Measurements from ENCODE around the gene ATP8B3. TPM values are rescaled to one million over a fixed set of nuclear protein-coding genes. Genes with fewer than 3 reads are reported as not detected.
A peak's percentile ranks its signal among the peaks of the same experiment; 100 is the strongest.

ATP8B3 gene
- total and polyA plus RNA-seq, 2 of the 13 experiments (the other 11 are each of a cell fraction or from before 2014, with no cell fraction given): 2.6 to 5.9 TPM

GRCh38 chr19:1848399-1849131 is 36.5 kb upstream of the ATP8B3 start, which contains the start of gene REXO1 (continued):
- TF ChIP-seq MAFF (IDR thresholded peaks at IDR 0.05; ENCODE audit: low read depth, low read length) (peak; percentile 35; the same call in 1 of the 2 replicates), PRDM15 (CRISPR knock-in tag; IDR thresholded peaks at IDR 0.05) (no peak), CBFB (CRISPR knock-in tag; IDR thresholded peaks at IDR 0.05) (peak; percentile 79), FOXC1 (CRISPR knock-in tag; IDR thresholded peaks at IDR 0.05; ENCODE audit: borderline replicate concordance) (no peak), ZMYM2 (CRISPR knock-in tag; IDR thresholded peaks at IDR 0.05) (0 out of 2 replicates have a peak, but pooled peaks have one; percentile 30), TOE1 (CRISPR knock-in tag; IDR thresholded peaks at IDR 0.05) (no peak), POLR2AphosphoS5 (IDR thresholded peaks at IDR 0.05; ENCODE audit: low read depth, low read length) (peak; percentile 29; the same call in 1 of the 2 replicates), NCOA5 (CRISPR knock-in tag; IDR thresholded peaks at IDR 0.05) (no peak), HNRNPLL (IDR thresholded peaks at IDR 0.05; ENCODE audit: low read depth, low read length, poor library complexity, severe bottlenecking) (peak; percentile 47), HNF4G (IDR thresholded peaks at IDR 0.05; ENCODE audit: borderline replicate concordance, low read depth, low read length) (no peak), HNF4G (CRISPR knock-in tag; IDR thresholded peaks at IDR 0.05; ENCODE audit: borderline replicate concordance, low read depth) (no peak; the same call in 1 of the 2 replicates), ZNF10 (CRISPR knock-in tag; IDR thresholded peaks at IDR 0.05; ENCODE audit: borderline replicate concordance, low read depth) (no peak), DR1 (CRISPR knock-in tag; IDR thresholded peaks at IDR 0.05) (no peak), ZNF383 (CRISPR knock-in tag; IDR thresholded peaks at IDR 0.05; ENCODE audit: borderline replicate concordance) (0 out of 2 replicates have a peak, but pooled peaks have one; percentile 44), ZNF121 (CRISPR knock-in tag; IDR thresholded peaks at IDR 0.05) (peak; percentile 3; the same call in 1 of the 2 replicates), RNF2 (conservative IDR thresholded peaks at IDR 0.05; ENCODE audit: low read depth) (no peak), BRF2 (CRISPR knock-in tag; IDR thresholded peaks at IDR 0.05) (no peak), CHCHD3 (CRISPR knock-in tag; IDR thresholded peaks at IDR 0.05) (no peak), ZFP91 (CRISPR knock-in tag; IDR thresholded peaks at IDR 0.05; ENCODE audit: borderline replicate concordance) (peak; percentile 69; the same call in 1 of the 2 replicates), ZNF414 (CRISPR knock-in tag; IDR thresholded peaks at IDR 0.05) (0 out of 2 replicates have a peak, but pooled peaks have one; percentile 14), IRF9 (CRISPR knock-in tag; IDR thresholded peaks at IDR 0.05; ENCODE audit: borderline replicate concordance) (peak; percentile 58; the same call in 1 of the 2 replicates)
